GM19238 (cell line): ENCODE data around the gene GAS6.
"Not testable (repeated sequence)": the region's sequence is repeated elsewhere in the genome, so short reads cannot be mapped to it uniquely, and the experiment has no call there.

Experiments used
- DNase-seq: peaks from one replicate; pipeline ENCODE4 v3.0.0; 2011; ENCODE audit warnings: low spot score; ENCODE audit not compliant: insufficient read length

GAS6 gene

GRCh38 chr13:113874177-113874576 lies 10.3 kb upstream of the GAS6 start:
- no peak for DNase-seq

- no peak for DNase-seq
Measured at GRCh38 chr13:113869263-113869662, 5.4 kb upstream of the GAS6 start.

GRCh38 chr13:113867913-113868312 lies 4.0 kb upstream of the GAS6 start:
- not testable (repeated sequence) for DNase-seq

GRCh38 chr13:113865427-113865826 lies 1.6 kb upstream of the GAS6 start:
- DNase-seq: no peak

- DNase-seq: no peak
Measured at GRCh38 chr13:113864273-113864890, 506 bp upstream of the GAS6 start.

- peak; percentile 53 for DNase-seq
Measured at GRCh38 chr13:113862931-113863523, 849 bp downstream of the GAS6 start.

- no peak for DNase-seq
Measured at GRCh38 chr13:113862191-113862930, 1.5 kb downstream of the GAS6 start.

GRCh38 chr13:113861433-113862030 lies 2.3 kb downstream of the GAS6 start:
- no peak for DNase-seq

GRCh38 chr13:113860665-113861432 lies 3.0 kb downstream of the GAS6 start:
- DNase-seq: no peak

- DNase-seq: no peak
Measured at GRCh38 chr13:113860051-113860664, 3.7 kb downstream of the GAS6 start.

GRCh38 chr13:113859311-113860050 lies 4.4 kb downstream of the GAS6 start:
- DNase-seq: no peak

GRCh38 chr13:113857531-113858195 lies 6.2 kb downstream of the GAS6 start:
- DNase-seq: no peak

GRCh38 chr13:113856716-113857065 lies 7.2 kb downstream of the GAS6 start:
- no peak for DNase-seq

GRCh38 chr13:113855931-113856715 lies 7.8 kb downstream of the GAS6 start:
- no peak for DNase-seq

- no peak for DNase-seq
Measured at GRCh38 chr13:113855012-113855921, 8.6 kb downstream of the GAS6 start.

GRCh38 chr13:113854238-113855011 lies 9.5 kb downstream of the GAS6 start:
- no peak for DNase-seq

GRCh38 chr13:113853518-113854237 lies 10.2 kb downstream of the GAS6 start:
- no peak for DNase-seq
